GM06990 (cell line): ENCODE results near the gene TRIM7.

Source experiments
- DNase-seq: peaks from one replicate; pipeline ENCODE4 v3.0.0-alpha.2; 2011; ENCODE audit not compliant: insufficient read length; ENCODE audit errors: extremely low read depth
- H3K27me3 ChIP-seq: replicated peaks from 2 replicates; pipeline ENCODE4 v1.6.0; 2011; ENCODE audit warnings: low read length; ENCODE audit not compliant: control insufficient read depth, insufficient read depth
- H3K36me3 ChIP-seq: 2 replicates; pipeline ENCODE4 v1.5.1; 2011; ENCODE audit warnings: low read length; ENCODE audit not compliant: control insufficient read depth, insufficient read depth
- H3K4me3 ChIP-seq: replicated peaks from 2 replicates; pipeline ENCODE4 v1.5.1; 2011; ENCODE audit warnings: low read depth, mild to moderate bottlenecking, control low read depth, low read length
- CTCF ChIP-seq: IDR thresholded peaks from 2 replicates; pipeline ENCODE4 v1.5.1; 2011; ENCODE audit warnings: low read length, control low read depth, mild to moderate bottlenecking, inconsistent platforms; ENCODE audit not compliant: insufficient read depth, poor library complexity, severe bottlenecking

Gene TRIM7

GRCh38 chr5:181193656-181194055 lies 11.3 kb downstream of the TRIM7 start:
- no peak for TF ChIP-seq CTCF
- Histone ChIP-seq H3K36me3 (no peaks in the 10 kb centered on the region), H3K27me3 (no peaks in the 10 kb centered on the region), H3K4me3 (no peak overlapping the region)
- no peak for DNase-seq

- Histone ChIP-seq H3K36me3 (no peaks in the 10 kb centered on the region), H3K4me3 (peak overlapping the region; percentile 76), H3K27me3 (no peaks in the 10 kb centered on the region)
- no peak for TF ChIP-seq CTCF
- no peak for DNase-seq
Observed at GRCh38 chr5:181192337-181193046, 12.5 kb downstream of the TRIM7 start.

- no peaks in the 10 kb centered on the region for H3K27me3 ChIP-seq
- H3K36me3 ChIP-seq: no peaks in the 10 kb centered on the region
- peak overlapping the region; percentile 76 for H3K4me3 ChIP-seq
- peak; percentile 97 for DNase-seq
- no peak for TF ChIP-seq CTCF
Observed at GRCh38 chr5:181191526-181192336, 13.3 kb downstream of the TRIM7 start.

GRCh38 chr5:181190711-181191525 lies 14.1 kb downstream of the TRIM7 start:
- Histone ChIP-seq H3K4me3 (peak overlapping the region; percentile 76), H3K27me3 (no peaks in the 10 kb centered on the region), H3K36me3 (no peaks in the 10 kb centered on the region)
- peak; percentile 50 for TF ChIP-seq CTCF
- peak; percentile 76 for DNase-seq

- Histone ChIP-seq H3K36me3 (no peaks in the 10 kb centered on the region), H3K4me3 (peak overlapping the region; percentile 76), H3K27me3 (no peaks in the 10 kb centered on the region)
- peak; percentile 62 for DNase-seq
- TF ChIP-seq CTCF: no peak
Observed at GRCh38 chr5:181189962-181190710, 14.9 kb downstream of the TRIM7 start.
